Measurements from ENCODE around the gene PCID2. TPM values are rescaled to one million over a fixed set of nuclear protein-coding genes. Genes with fewer than 3 reads are reported as not detected.

The PCID2 gene
- total RNA-seq, 1 donor from 2014 or later, result 51.2 TPM

GRCh38 chr13:113186061-113186900 is 22.2 kb downstream of the PCID2 start:
- Mint-ChIP-seq H3K9me3 (no peaks in the 10 kb centered on the region), H3K27ac (no peak overlapping the region), H3K4me3 (no peak overlapping the region), H3K4me1 (no peaks in the 10 kb centered on the region), H3K27me3 (ENCODE audit: low read depth) (no peaks in the 10 kb centered on the region), H3K36me3 (peaks cover 20% of the 10 kb centered on the region)
- DNase-seq (ENCODE audit: low spot score in 2 of 2, unreplicated experiment in 2 of 2), result no peak
- no peak for TF ChIP-seq CTCF (IDR thresholded peaks at IDR 0.05; ENCODE audit: unreplicated experiment)

DNA sequence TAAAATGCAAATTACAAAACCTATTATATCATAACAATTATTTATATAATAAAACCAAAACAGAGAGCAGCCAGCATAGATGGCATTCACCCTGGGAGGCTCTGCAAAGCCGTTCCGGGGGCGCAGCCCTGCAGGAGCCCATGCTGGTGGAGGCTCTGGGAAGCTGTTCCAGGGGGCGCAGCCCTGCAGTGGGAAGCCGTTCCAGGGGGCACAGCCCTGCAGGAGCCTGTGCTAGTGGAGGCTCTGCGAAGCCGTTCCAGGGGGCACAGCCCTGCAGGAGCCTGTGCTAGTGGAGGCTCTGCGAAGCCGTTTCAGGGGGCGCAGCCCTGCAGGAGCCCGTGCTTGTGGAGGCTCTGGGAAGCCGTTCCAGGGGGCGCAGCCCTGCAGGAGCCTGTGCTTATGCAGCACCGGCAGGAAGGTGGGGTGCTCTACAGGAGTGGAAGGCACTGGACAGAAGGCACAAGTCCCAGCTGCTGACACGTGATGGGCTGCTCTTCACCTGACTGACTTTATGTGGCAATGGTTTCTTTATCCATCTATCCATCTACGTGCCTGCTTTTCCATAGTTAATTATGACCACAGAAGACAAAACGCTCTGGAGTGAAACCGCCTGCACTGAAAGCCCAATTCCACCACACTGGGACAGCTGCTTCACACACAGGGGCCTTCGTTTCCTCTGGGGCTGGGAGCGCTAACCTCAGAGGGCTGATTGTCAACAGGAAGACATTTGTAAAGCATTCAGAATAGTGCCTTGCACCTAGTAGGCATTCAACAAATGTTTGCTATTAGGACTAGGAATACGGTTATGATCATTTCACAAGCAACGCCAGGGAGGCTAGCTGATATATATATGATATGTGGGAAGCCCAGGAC is 23.7 kb downstream of the PCID2 start:
- Mint-ChIP-seq H3K27me3 (ENCODE audit: low read depth) (no peaks in the 10 kb centered on the region), H3K4me3 (no peak overlapping the region), H3K36me3 (peaks cover 21% of the 10 kb centered on the region), H3K27ac (no peak overlapping the region), H3K4me1 (no peaks in the 10 kb centered on the region), H3K9me3 (no peaks in the 10 kb centered on the region)
- no peak for TF ChIP-seq CTCF (IDR thresholded peaks at IDR 0.05; ENCODE audit: unreplicated experiment)
- DNase-seq (ENCODE audit: low spot score in 2 of 2, unreplicated experiment in 2 of 2), result no peak

GRCh38 chr13:113183450-113184129 is 24.9 kb downstream of the PCID2 start:
- H3K27me3 Mint-ChIP-seq (ENCODE audit: low read depth), result no peaks in the 10 kb centered on the region

DNA sequence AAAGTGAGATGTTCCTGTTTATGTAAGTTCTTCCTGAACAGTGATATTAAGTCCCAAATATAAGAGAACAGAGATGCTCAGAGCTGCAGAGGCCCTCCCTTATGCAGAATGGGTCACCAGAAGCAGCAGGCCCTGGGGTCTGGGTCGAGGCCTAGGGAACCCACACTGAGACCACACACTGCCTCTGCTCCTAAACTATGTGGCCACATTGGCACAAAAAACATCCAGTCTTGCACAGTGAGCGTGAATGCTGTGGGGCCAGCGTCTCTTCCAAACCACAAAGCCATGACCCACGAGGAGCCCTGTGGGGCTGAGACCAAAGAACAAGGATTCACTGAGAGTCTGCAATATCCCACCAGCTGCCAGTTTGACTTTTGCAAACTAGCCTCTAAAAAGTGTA is 26.4 kb downstream of the PCID2 start:
- Mint-ChIP-seq H3K36me3 (peaks cover 24% of the 10 kb centered on the region), H3K27me3 (ENCODE audit: low read depth) (no peaks in the 10 kb centered on the region), H3K4me1 (no peaks in the 10 kb centered on the region), H3K27ac (no peak overlapping the region), H3K9me3 (no peaks in the 10 kb centered on the region), H3K4me3 (no peak overlapping the region)
- DNase-seq (ENCODE audit: low spot score in 2 of 2, unreplicated experiment in 2 of 2), result no peak
- TF ChIP-seq CTCF (IDR thresholded peaks at IDR 0.05; ENCODE audit: unreplicated experiment), result no peak

More at GRCh38 chr13:113183450-113184129, 24.9 kb downstream of the PCID2 start:
- no peaks in the 10 kb centered on the region for H3K9me3 Mint-ChIP-seq
- no peaks in the 10 kb centered on the region for H3K4me1 Mint-ChIP-seq
- DNase-seq (ENCODE audit: low spot score in 2 of 2, unreplicated experiment in 2 of 2), result no peak
- peaks cover 19% of the 10 kb centered on the region for H3K36me3 Mint-ChIP-seq
- no peak for TF ChIP-seq CTCF (IDR thresholded peaks at IDR 0.05; ENCODE audit: unreplicated experiment)
- H3K4me3 Mint-ChIP-seq, result no peak overlapping the region
- H3K27ac Mint-ChIP-seq, result no peak overlapping the region

DNA sequence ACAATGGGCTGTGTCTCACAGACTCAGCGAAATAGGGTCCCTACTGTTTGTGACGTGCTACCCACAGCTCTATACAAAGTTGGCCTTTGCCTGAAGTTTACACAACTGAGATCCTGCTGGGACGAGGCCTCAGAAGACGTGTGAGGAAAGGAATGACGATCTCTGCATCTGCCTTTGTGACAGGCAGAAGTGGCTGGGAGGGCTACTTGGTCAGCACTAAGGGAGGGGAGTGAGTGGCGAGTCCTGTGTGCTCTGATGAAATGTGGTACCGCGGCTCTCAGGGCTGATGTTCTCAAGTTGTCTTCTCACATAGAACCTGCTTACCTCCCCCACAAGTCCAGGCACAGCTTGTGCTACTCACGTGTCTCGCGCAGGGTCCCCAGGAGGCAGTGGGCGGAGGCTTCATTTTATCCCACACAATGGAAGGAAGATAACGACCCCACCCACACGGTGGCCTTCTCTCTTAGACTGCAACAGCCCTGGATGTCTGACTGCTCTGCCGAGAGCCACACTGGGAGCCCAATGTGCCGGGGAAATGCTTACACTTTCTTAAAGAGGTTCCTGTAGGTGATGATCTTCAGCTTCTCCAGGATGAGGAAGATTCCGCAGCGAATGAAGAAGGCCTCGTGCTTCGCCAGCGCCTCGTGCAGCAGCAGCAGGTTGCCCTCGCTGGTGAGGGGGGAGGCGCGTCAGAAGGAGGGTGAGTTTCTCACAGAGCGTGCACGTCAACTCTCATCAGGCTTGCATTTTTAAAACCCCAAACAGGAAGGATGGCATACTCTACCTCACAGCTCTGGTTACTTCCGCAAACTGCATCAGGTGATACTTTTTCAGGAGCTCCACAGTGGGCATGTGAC is 28.9 kb downstream of the PCID2 start:
- Mint-ChIP-seq H3K36me3 (peaks cover 35% of the 10 kb centered on the region), H3K4me3 (no peak overlapping the region)

More for the DNA sequence above, 28.9 kb downstream of the PCID2 start:
- no peaks in the 10 kb centered on the region for H3K4me1 Mint-ChIP-seq
- no peaks in the 10 kb centered on the region for H3K9me3 Mint-ChIP-seq
- H3K27me3 Mint-ChIP-seq (ENCODE audit: low read depth), result no peaks in the 10 kb centered on the region
- DNase-seq (ENCODE audit: low spot score in 2 of 2, unreplicated experiment in 2 of 2), result no peak
- TF ChIP-seq CTCF (IDR thresholded peaks at IDR 0.05; ENCODE audit: unreplicated experiment), result no peak
- no peak overlapping the region for H3K27ac Mint-ChIP-seq
